GM18858 (cell line): ENCODE measurements around the gene PKM.

Experiments
- ATAC-seq: cut with Tn5 transposase; IDR thresholded peaks from one replicate; pipeline ENCODE4 v1.9.1; 2021; ENCODE audit not compliant: unreplicated experiment

Gene PKM

DNA sequence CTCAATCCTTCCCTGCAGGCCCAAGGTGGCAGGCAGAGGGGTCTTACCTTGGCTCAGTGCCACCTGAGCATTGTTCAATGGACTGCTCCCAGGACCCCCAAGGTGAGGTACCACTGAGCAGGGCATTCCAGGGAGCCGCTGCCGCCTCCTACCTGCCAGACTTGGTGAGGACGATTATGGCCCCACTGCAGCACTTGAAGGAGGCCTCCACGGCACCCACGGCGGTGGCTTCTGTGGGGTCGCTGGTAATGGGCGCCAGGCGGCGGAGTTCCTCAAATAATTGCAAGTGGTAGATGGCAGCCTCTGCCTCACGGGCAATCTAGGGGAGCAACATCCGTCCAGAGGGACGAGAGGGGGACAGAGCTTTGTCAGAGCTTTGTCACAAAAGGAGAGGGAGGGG lies 28.7 kb downstream of the PKM start:
- no peak for ATAC-seq

DNA sequence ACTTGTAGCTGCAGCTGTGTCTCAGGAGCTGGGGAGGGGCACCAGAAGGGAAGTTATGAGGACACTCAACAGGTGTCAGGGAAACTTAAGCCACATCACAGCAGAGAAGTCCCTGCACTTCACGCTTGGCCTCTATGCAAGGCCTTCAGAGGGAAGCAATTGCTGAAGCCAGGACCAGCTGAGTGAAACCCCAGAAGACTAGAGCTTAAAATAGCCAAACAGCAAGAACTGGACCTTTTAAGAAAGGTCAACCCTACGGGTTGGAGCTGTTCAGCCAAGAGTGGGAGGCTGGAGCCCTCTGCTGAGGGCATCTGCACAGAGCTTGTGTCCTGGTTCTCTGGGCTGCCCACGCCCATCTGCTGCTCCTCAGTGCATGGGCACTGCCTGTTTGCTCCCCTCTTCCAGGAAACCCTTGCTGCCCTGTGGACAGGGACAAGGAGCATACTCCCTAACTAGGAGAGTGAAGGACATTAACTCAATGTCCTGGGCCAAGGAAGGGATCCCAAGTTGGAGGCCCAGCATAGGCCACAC lies 29.5 kb downstream of the PKM start:
- ATAC-seq: no peak

GRCh38 chr15:72200395-72201237 lies 30.4 kb downstream of the PKM start:
- no peak for ATAC-seq

DNA sequence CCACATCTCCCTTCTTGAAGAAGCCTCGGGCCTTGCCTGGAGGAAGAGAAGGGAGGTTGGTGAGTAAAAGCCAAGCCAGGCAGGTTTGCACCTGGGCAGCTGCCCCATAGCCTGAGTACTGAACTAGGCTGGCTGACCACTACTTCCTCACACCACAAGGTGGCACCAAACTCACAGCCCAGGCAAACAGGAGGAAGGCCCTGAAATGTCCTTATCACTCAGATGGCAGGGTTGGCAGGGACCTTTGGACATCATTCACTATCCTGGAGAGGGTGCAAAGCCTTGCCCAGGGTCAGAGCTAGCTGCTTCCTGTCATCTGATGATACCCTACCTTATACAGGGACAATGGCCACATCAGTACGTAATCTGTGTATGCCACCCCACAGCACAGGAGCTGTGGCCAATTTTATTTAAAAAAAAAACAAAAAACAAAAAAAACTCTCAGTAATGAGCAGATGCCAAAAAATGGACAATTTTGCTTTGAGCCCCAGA lies 31.2 kb downstream of the PKM start:
- ATAC-seq: no peak

DNA sequence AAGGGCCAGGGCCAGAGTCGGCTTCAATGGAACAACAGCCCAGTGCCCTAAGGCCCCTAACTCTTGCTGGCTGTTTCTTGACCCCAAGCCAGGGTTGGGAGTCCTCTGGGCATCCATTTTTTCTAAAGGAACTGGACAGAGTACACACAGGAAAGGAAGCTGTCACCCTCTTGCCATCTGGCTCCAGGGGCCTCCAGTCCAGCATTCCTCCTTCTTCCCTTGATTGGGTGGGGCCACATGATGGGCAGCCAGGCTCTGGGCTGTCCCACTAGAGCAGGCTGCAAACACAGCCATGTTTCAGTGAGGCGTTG lies 31.8 kb downstream of the PKM start:
- no peak for ATAC-seq

DNA sequence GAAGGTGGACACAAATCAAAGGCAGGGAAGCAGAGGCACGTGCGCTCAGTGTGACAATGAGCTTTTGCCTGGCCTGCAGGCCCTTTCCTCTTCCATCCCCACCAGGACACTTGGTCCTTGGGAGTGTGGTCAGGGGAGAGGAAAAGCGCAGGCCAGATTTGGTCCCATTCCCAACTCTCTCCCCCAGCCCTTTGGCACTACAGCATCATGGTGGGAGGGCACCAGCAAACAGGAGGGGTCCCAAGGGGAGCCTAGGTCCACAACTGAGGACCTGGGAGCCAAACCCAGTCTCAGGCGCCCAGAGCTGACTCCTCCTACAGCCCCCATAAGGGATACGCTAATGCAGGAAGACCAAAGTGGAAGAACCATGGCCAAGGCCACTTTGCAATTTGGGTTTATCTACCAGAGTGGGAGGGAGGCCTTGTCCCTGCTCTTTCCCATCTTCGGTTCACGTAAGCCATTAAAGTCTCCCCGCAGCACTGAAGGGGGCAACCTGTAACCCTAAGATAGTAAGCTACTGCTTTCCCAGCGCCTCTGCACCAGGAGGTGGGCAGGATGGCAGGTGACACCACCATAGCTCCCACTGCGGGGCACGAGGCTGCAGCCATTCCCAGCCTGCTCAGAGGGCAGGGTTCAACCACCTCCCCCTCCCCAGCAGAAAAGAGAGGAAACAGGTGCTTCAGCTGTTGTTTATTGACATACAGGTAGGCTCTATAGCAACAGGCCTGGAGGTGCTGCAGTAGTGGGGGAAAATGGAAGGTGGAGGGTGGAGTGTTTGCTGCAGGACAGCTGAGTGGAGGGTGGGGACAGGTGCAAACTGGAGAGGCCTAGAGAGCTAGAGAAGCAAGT lies 32.4 kb downstream of the PKM start:
- ATAC-seq: no peak

- no peak for ATAC-seq
Measured at GRCh38 chr15:72197460-72198355, 33.3 kb downstream of the PKM start, which contains the start of gene GRAMD2A. TSS of gene GRAMD2A (minus strand) at chr15:72197787.

DNA sequence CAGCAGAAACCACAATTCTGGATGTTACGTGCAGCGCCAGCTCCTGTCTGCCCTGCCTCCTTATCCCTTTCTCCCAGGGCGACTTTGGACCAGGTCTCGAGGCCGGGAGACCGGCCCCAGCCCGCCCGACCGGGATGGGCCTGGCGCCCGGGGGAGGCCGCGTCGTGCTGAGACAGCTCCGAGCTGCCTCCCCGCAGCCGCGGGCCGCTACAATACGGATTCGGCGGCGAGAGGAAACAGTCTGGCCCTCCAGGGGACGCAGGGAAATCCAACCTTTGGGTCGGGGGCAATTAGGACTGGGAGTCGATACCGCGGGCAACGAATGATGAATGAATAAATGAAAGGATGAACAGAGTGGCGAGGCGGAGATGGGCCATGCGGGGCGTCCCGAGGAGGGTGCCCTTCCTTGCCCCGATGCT lies 33.9 kb downstream of the PKM start:
- no peak for ATAC-seq

DNA sequence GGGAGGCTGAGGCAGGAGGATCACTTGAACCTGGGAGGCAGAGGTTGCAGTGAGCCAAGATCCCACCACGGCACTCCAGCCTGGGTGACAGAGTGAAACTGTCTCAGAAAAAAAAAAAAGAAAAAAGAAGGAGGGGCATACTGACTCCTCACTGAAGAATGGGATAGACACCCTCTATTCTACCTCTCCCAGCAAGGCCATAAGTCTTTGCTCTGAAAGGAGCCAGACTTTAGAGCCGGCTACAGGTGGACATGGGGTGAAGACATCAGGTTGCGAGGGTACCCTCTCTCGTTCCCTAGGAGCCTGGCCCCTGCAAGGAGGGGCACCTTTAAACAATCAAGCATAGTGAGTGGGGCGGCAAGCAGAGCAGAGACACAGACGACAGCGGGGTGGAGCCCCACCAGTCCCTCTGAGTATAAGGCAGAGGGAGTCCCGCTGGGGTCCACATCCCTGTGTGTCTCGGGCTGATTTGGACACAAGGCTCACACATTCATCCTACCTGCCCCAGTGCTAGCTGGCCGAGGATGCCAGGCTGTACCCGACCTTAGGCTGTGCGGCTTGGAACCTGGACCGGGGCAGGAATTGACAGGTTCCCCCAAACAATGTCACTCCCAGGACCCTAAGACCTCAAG lies 34.5 kb downstream of the PKM start:
- ATAC-seq: no peak

- no peak for ATAC-seq
Measured at GRCh38 chr15:72195101-72195511, 35.9 kb downstream of the PKM start.

DNA sequence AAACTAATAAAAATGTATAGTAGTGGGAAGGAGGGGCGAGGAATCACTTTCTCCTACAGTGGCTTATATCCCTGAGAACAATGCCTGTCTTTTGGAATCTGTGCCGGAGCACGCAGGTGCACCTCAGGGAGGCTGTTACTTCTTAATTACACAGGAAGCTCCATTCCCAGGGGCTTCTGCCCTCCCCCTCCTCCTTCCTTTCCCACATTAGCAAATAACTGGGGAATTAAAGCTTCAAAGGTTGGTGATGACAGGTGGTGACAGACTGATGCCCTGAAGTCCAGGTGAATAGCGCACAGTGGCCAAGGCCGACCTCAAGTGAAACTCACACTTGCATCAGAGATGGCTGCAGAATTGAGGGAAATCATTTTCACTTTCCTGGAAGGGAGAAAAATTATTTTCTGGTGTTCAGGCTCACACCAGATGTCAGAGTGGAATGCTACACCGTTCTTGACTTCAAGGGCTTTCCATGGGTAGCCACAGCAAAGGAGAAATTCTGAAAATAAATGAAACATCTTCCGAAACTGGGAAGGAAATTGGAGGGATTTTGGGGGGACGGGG lies 37.1 kb downstream of the PKM start:
- no peak for ATAC-seq

DNA sequence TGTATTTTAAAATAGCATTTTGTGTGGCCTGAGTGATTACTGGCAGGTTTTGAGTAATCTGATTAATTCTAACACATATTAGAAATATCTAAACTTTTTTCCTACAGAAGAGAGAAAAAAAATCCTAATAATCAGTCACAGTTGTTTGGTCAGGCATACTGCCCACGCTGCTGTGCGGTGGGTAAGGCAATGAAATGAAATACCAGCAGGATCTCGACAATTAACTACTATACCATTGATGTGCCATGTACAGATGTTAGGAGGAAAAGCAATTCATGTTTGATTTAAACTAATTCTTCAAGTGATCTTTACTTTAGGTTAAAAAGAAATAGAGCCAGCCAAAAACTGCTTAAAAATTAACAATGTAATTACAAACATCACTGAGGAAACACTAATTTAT lies 38.6 kb downstream of the PKM start:
- no peak for ATAC-seq

DNA sequence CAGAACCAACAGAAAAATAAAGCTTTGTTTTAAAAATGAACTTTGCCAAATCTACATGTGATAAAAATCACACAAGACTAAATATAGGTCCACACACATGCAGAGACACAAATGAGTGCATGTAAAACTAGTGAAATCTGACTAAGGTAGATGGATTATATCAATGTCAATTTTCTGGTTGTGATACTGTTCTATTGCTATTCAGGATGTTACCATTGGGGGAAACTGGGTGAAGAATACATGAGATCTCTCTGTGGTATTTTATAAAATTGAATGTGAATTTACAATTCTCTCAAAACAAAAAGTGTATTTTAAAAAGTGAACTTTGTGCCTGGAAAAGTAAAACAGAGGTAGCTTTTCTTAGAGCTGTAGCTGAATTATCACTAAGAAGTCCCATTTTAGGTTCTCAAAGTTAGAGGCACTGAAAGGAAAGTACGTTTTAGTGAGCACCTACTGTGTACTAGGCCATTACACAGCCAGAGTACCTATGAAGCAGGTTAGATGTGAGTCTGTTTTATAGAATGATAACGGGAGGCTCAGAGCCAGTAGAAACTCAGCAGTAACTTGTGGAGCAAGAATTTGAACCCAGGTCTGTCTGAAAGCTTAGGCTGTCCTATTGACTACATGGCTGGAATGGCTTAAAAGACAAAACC lies 41.6 kb downstream of the PKM start:
- no peak for ATAC-seq

DNA sequence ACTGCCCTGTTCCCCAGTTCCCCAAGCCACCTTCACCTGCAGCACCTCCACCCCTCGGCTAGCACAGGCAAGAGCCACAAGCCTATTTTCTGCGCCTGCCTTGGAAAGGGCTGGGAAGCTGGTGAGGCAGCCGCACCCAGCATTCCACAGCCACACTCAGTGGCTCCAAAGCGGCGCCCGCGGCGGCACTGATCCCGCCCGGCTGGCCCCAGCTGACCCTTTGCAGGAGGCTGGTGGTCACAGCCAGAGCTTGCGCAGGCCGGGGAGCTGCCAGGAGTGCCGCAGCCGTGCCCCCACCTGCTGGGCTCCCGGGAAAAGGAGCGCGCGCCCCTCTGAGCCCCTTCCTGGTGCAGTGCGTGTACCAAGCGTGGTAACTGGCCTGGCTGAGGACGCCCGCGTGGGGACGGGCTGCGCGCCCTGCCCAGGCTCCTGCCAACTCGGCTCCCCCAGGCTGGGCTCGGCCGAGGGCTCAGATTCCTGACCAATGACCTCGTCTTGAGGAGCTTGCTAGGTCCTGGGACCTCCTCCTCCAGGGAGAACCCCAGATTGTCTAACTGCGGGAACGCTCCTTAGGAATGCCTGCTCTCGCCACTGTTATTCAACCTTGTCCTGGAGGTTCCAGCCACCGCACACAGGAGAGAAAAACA lies 46.7 kb downstream of the PKM start:
- ATAC-seq: no peak

GRCh38 chr15:72183781-72184164 lies 47.2 kb downstream of the PKM start:
- no peak for ATAC-seq

DNA sequence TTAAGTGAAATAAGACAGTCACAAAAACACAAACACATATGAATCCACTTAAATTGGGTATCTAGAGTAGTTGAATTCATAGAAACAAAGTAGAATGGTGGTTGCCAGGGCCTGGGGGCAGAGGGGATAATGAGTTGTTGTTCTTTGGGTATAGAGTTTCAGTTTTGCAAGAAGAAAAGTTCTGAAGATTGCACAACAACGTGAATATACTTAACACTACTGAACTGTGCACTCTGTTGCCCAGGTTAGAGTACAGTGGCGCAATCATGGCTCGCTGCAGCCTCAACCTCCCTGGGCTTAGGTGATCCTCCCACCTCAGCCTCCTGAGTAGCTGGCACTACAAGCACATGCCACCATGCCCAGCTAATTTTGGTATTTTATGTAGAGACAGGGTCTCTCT lies 48.3 kb downstream of the PKM start:
- no peak for ATAC-seq

DNA sequence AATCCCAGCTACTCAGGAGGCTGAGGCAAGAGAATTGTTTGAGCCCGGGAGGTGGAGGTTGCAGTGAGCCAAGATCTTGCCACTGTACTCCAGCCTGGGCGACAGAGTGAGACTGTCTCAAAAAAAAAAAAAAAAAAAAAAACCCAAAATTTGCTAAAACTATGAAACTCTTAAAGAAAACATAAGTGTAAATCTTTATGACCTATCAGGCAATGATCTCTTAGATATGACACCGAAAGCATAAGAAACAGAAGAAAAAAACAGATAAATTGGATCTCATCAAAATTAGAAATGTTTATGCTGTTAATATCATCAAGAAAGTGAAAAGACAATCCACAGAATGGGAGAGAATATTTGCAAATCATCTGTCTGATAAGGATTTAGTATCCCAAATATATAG lies 48.7 kb downstream of the PKM start:
- no peak for ATAC-seq

DNA sequence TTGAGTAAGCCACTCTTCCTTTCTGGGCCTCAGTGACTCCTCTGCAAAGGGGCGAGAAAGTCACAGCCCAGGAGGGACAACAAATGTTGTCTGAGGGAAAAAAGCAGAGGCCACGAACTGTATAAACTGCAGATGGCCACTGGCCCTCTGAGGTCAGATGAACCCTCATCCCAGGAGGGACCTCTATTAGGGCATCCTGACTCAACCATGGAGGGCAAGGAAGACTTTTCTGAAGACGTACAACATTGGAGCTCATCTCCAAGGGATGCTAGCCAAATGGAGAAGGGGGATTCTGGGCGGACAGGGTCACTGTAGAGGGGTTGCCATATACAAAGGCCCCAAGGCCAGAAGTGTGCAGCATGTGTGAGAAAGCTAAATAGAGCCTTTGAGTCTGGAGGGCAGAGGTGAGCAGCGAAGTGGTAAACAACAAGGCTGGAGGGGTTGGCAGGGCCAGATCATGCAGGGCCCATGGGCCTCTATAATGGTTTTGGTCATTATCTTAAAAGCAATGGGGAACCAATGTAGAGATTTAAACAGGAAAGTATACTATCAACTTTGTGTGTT lies 50.1 kb downstream of the PKM start:
- no peak for ATAC-seq
